ENCODE measurements around the gene FERD3L. TPM values are rescaled to one million over a fixed set of nuclear protein-coding genes. Genes with fewer than 3 reads are reported as not detected.

The FERD3L gene
- total RNA-seq, 1 experiment from 2014 or later: not detected

GRCh38 chr7:19175241-19175640 is 30.0 kb upstream of the FERD3L start:
- in situ Hi-C loops (cut with HindIII; ENCODE audit: low pct_unique_long_range_greater_than_20kb, low sequenced_read_pairs): no loop called here
- ChIA-PET CTCF (no interaction called here), POLR2A (no interaction called here)
- Histone ChIP-seq H3K36me3 (ENCODE audit: control insufficient read depth, insufficient read depth, low read length) (no peaks in the 10 kb centered on the region), H3K27me3 (ENCODE audit: control insufficient read depth, insufficient read depth, low read length) (no peaks in the 10 kb centered on the region), H3K9me3 (ENCODE audit: control insufficient read depth, insufficient read depth, low read depth, low read length) (no peaks in the 10 kb centered on the region), H3K4me3 (ENCODE audit: low read depth in 2 of 2, low read length in 2 of 2) (no peak overlapping the region), H3K27ac (ENCODE audit: low read length) (no peak overlapping the region), H3K4me1 (ENCODE audit: control insufficient read depth, insufficient read depth, low read length) (no peaks in the 10 kb centered on the region)
- no peak for TF ChIP-seq CTCF (IDR thresholded peaks at IDR 0.05)
- no peak for TF ChIP-seq REST (IDR thresholded peaks at IDR 0.05; ENCODE audit: insufficient read depth in 1 of 2, low read depth in 2 of 2, low read length in 1 of 2)
- TF ChIP-seq SIN3A (IDR thresholded peaks at IDR 0.05; ENCODE audit: borderline replicate concordance, insufficient read depth, low read depth, low read length): no peak
- TF ChIP-seq TCF7L2 (IDR thresholded peaks at IDR 0.05; ENCODE audit: low read depth, low read length): no peak
- no peak for TF ChIP-seq POLR2AphosphoS5 (IDR thresholded peaks at IDR 0.05; ENCODE audit: low read depth, low read length)
- intact Hi-C loops (cut with micrococcal nuclease; ENCODE audit: unreplicated experiment): no loop called here
- no peak for ATAC-seq
- DNase-seq (ENCODE audit: low read depth, low spot score): no peak
- BruUV-seq (replicated peaks): no TSS peak

GRCh38 chr7:19161671-19162070 is 16.4 kb upstream of the FERD3L start:
- ChIA-PET POLR2A (no interaction called here), CTCF (no interaction called here)
- in situ Hi-C loops (cut with HindIII; ENCODE audit: low pct_unique_long_range_greater_than_20kb, low sequenced_read_pairs) (no loop called here), intact Hi-C loops (cut with micrococcal nuclease; ENCODE audit: unreplicated experiment) (no loop called here)
- no peak overlapping the region for H3K27ac ChIP-seq (ENCODE audit: low read length)
- no peak overlapping the region for H3K4me3 ChIP-seq (ENCODE audit: low read depth in 2 of 2, low read length in 2 of 2)
- H3K4me1 ChIP-seq (ENCODE audit: control insufficient read depth, insufficient read depth, low read length): no peaks in the 10 kb centered on the region
- BruUV-seq (replicated peaks): no TSS peak
- H3K27me3 ChIP-seq (ENCODE audit: control insufficient read depth, insufficient read depth, low read length): no peaks in the 10 kb centered on the region
- no peaks in the 10 kb centered on the region for H3K36me3 ChIP-seq (ENCODE audit: control insufficient read depth, insufficient read depth, low read length)
- TF ChIP-seq POLR2AphosphoS5 (IDR thresholded peaks at IDR 0.05; ENCODE audit: low read depth, low read length): no peak
- H3K9me3 ChIP-seq (ENCODE audit: control insufficient read depth, insufficient read depth, low read depth, low read length): no peaks in the 10 kb centered on the region
- DNase-seq (ENCODE audit: low read depth, low spot score): no peak
- ATAC-seq: no peak

GRCh38 chr7:19146699-19147098 is 1.5 kb upstream of the FERD3L start:
- no TSS peak for BruUV-seq (replicated peaks)
- ChIA-PET CTCF (no interaction called here), POLR2A (no interaction called here)
- H3K9me3 ChIP-seq (ENCODE audit: control insufficient read depth, insufficient read depth, low read depth, low read length): no peaks in the 10 kb centered on the region
- H3K4me3 ChIP-seq (ENCODE audit: low read depth in 2 of 2, low read length in 2 of 2): no peak overlapping the region
- no peak for DNase-seq (ENCODE audit: low read depth, low spot score)
- intact Hi-C loops (cut with micrococcal nuclease; ENCODE audit: unreplicated experiment): no loop called here
- H3K4me1 ChIP-seq (ENCODE audit: control insufficient read depth, insufficient read depth, low read length): no peaks in the 10 kb centered on the region
- no peaks in the 10 kb centered on the region for H3K27me3 ChIP-seq (ENCODE audit: control insufficient read depth, insufficient read depth, low read length)
- in situ Hi-C loops (cut with HindIII; ENCODE audit: low pct_unique_long_range_greater_than_20kb, low sequenced_read_pairs): no loop called here
- no peak overlapping the region for H3K27ac ChIP-seq (ENCODE audit: low read length)
- TF ChIP-seq REST (IDR thresholded peaks at IDR 0.05; ENCODE audit: insufficient read depth in 1 of 2, low read depth in 2 of 2, low read length in 1 of 2): peak; percentile 67 to 87; a peak in 3 of 4 replicates
- TF ChIP-seq CTCF (IDR thresholded peaks at IDR 0.05): no peak
- no peak for TF ChIP-seq SIN3A (IDR thresholded peaks at IDR 0.05; ENCODE audit: borderline replicate concordance, insufficient read depth, low read depth, low read length)
- no peak for TF ChIP-seq TCF7L2 (IDR thresholded peaks at IDR 0.05; ENCODE audit: low read depth, low read length)
- TF ChIP-seq POLR2AphosphoS5 (IDR thresholded peaks at IDR 0.05; ENCODE audit: low read depth, low read length): no peak
- ATAC-seq: no peak
- no peaks in the 10 kb centered on the region for H3K36me3 ChIP-seq (ENCODE audit: control insufficient read depth, insufficient read depth, low read length)

Data from Panc1 (cell line).